Posterior vena cava (tissue), 2 donors: ENCODE results near the gene ITGB5. TPM values are rescaled to one million over a fixed set of nuclear protein-coding genes. Genes with fewer than 3 reads are reported as not detected.

ENCODE experiments used
- DNase-seq: peaks from one replicate; pipeline ENCODE4 v3.0.0-alpha.2; 2020; ENCODE audit warnings: low spot score
- intact Hi-C, 2 donors: fragments of 100-400 bp; cut with DNase I; formaldehyde crosslinking; loops; one replicate each; pipeline versions ENCODE4 v1.14.1 to v1.14.2; 2022 to 2023
- total RNA-seq, 2 donors: library from RNA; stranded (reverse); fragmentation: NEBNext Ultra II Directional; extraction: Animal tissue kit (Norgen Biotek cat#: 25700); gene quantifications; one replicate each; pipeline ENCODE4 v1.2.1, GENCODE V29; 2021
- donor health status: DM: yes; HTN: yes; CAD: no.
- donor health status: DM: yes; HTN: yes; CAD: no.

Gene ITGB5
- total RNA-seq, 2 donors from 2014 or later, result 250 to 292 TPM

- DNase-seq, result no peak
- intact Hi-C loops, result loop anchor here in 1 of 2 donors (5.0 kb wide), 1 partner anchor 142 kb away; no protein-coding TSS in a partner anchor
Observed at GRCh38 chr3:124903896-124904834, 17.0 kb upstream of the ITGB5 start.

GRCh38 chr3:124896824-124897526, 9.8 kb upstream of the ITGB5 start:
- no peak for DNase-seq

GRCh38 chr3:124895756-124896155, 8.6 kb upstream of the ITGB5 start:
- intact Hi-C loops, result no loop called here
- DNase-seq, result no peak

More at GRCh38 chr3:124896824-124897526, 9.8 kb upstream of the ITGB5 start:
- intact Hi-C loops, result no loop called here

GRCh38 chr3:124893526-124893925, 6.4 kb upstream of the ITGB5 start:
- no peak for DNase-seq
- intact Hi-C loops, result no loop called here

- intact Hi-C loops, result no loop called here
- no peak for DNase-seq
Observed at GRCh38 chr3:124890573-124891190, 3.5 kb upstream of the ITGB5 start.

GRCh38 chr3:124888482-124889441, 1.6 kb upstream of the ITGB5 start:
- intact Hi-C loops, result loop anchor here in 1 of 2 donors (5.0 kb wide), 1 partner anchor 106 kb away; no protein-coding TSS in a partner anchor
- no peak for DNase-seq

GRCh38 chr3:124887932-124888298, 750 bp upstream of the ITGB5 start:
- intact Hi-C loops, result loop anchor here in 1 of 2 donors (5.0 kb wide), 1 partner anchor 106 kb away; no protein-coding TSS in a partner anchor

GRCh38 chr3:124886168-124887056, 753 bp downstream of the ITGB5 start:
- intact Hi-C loops, result loop anchor here in 1 of 2 donors (5.0 kb wide), 1 partner anchor 104 kb away; no protein-coding TSS in a partner anchor
- DNase-seq, result peak; percentile 86

More at GRCh38 chr3:124887932-124888298, 750 bp upstream of the ITGB5 start:
- DNase-seq, result no peak

- DNase-seq, result peak; percentile 61
- intact Hi-C loops, result loop anchor here in 1 of 2 donors (5.0 kb wide), 1 partner anchor 103 kb away; no protein-coding TSS in a partner anchor
Observed at GRCh38 chr3:124885466-124886167, 1.5 kb downstream of the ITGB5 start.

GRCh38 chr3:124884474-124885101, 2.6 kb downstream of the ITGB5 start:
- intact Hi-C loops, result loop anchor here (5.0 kb wide), 2 partner anchors 52 to 102 kb away; no protein-coding TSS in a partner anchor
- DNase-seq, result peak; percentile 20

GRCh38 chr3:124883766-124884473, 3.2 kb downstream of the ITGB5 start:
- intact Hi-C loops, result loop anchor here in 1 of 2 donors (5.0 kb wide), 1 partner anchor 52 kb away; no protein-coding TSS in a partner anchor
- DNase-seq, result peak; percentile 40

GRCh38 chr3:124882816-124883747, 4.1 kb downstream of the ITGB5 start:
- intact Hi-C loops, result loop anchor here in 1 of 2 donors (5.0 kb wide), 1 partner anchor 51 kb away; no protein-coding TSS in a partner anchor

GRCh38 chr3:124881976-124882697, 5.0 kb downstream of the ITGB5 start:
- peak; percentile 58 for DNase-seq
- intact Hi-C loops, result loop anchor here in 1 of 2 donors (5.0 kb wide), 1 partner anchor 50 kb away; no protein-coding TSS in a partner anchor

More at GRCh38 chr3:124882816-124883747, 4.1 kb downstream of the ITGB5 start:
- peak; percentile 10 for DNase-seq

- intact Hi-C loops, result no loop called here
- DNase-seq, result no peak
Observed at GRCh38 chr3:124879337-124879680, 7.9 kb downstream of the ITGB5 start.
